ENCODE measurements around the gene RPL18. TPM values are rescaled to one million over a fixed set of nuclear protein-coding genes. Genes with fewer than 3 reads are reported as not detected.

Gene RPL18
- total RNA-seq, 1 experiment from 2014 or later: 1,618 TPM

- TF ChIP-seq CTCF (conservative IDR thresholded peaks at IDR 0.05) (no peak), EZH2 (IDR thresholded peaks at IDR 0.05; ENCODE audit: low read depth) (no peak)
Measured at GRCh38 chr19:48596237-48596636, 22.7 kb downstream of the RPL18 start.

GRCh38 chr19:48595833-48596232 is 23.1 kb downstream of the RPL18 start:
- no peaks in the 10 kb centered on the region for H3K9me2 ChIP-seq (ENCODE audit: insufficient read depth)
- H3K4me1 ChIP-seq (replicated peaks; ENCODE audit: insufficient read depth): no peaks in the 10 kb centered on the region
- no peak overlapping the region for H3K4me3 ChIP-seq
- no peaks in the 10 kb centered on the region for H3K9me3 ChIP-seq (ENCODE audit: insufficient read depth, low read depth)
- H3K4me2 ChIP-seq: no peak overlapping the region
- H2AFZ ChIP-seq: no peak overlapping the region
- peaks cover 5% of the 10 kb centered on the region; the same call in 1 of the 2 replicates for H3F3A ChIP-seq (ENCODE audit: insufficient read depth, low read depth)
- H3K79me2 ChIP-seq (ENCODE audit: low read depth): no peaks in the 10 kb centered on the region
- DNase-seq: no peak
- no TSS peak for BruUV-seq (replicated peaks)
- no peak for TF ChIP-seq EZH2 (IDR thresholded peaks at IDR 0.05; ENCODE audit: low read depth)
- no peak for TF ChIP-seq CTCF (conservative IDR thresholded peaks at IDR 0.05)
- H4K20me1 ChIP-seq (ENCODE audit: insufficient read depth): no peaks in the 10 kb centered on the region
- CTCF ChIA-PET: no interaction called here
- no peaks in the 10 kb centered on the region for H3K36me3 ChIP-seq (ENCODE audit: low read depth)
- POLR2A ChIA-PET (ENCODE audit: unreplicated experiment): no interaction called here
- intact Hi-C loops (cut with micrococcal nuclease; ENCODE audit: unreplicated experiment): no loop called here
- H3K27me3 ChIP-seq (ENCODE audit: insufficient read depth, low read depth): no peaks in the 10 kb centered on the region
- no peak overlapping the region for H3K27ac ChIP-seq

More at GRCh38 chr19:48596237-48596636, 22.7 kb downstream of the RPL18 start:
- CTCF ChIA-PET: no interaction called here
- H3K9me2 ChIP-seq (ENCODE audit: insufficient read depth): no peaks in the 10 kb centered on the region
- POLR2A ChIA-PET (ENCODE audit: unreplicated experiment): no interaction called here
- no peak overlapping the region for H2AFZ ChIP-seq
- no peak for DNase-seq
- no TSS peak for BruUV-seq (replicated peaks)
- no peak overlapping the region for H3K27ac ChIP-seq
- H3K27me3 ChIP-seq (ENCODE audit: insufficient read depth, low read depth): no peaks in the 10 kb centered on the region
- no peaks in the 10 kb centered on the region for H3K36me3 ChIP-seq (ENCODE audit: low read depth)
- intact Hi-C loops (cut with micrococcal nuclease; ENCODE audit: unreplicated experiment): no loop called here
- no peaks in the 10 kb centered on the region for H3K9me3 ChIP-seq (ENCODE audit: insufficient read depth, low read depth)
- H3K4me3 ChIP-seq: no peak overlapping the region
- no peaks in the 10 kb centered on the region for H4K20me1 ChIP-seq (ENCODE audit: insufficient read depth)
- peaks cover 5% of the 10 kb centered on the region; the same call in 1 of the 2 replicates for H3F3A ChIP-seq (ENCODE audit: insufficient read depth, low read depth)
- H3K79me2 ChIP-seq (ENCODE audit: low read depth): no peaks in the 10 kb centered on the region
- no peak overlapping the region for H3K4me2 ChIP-seq
- H3K4me1 ChIP-seq (replicated peaks; ENCODE audit: insufficient read depth): no peaks in the 10 kb centered on the region

- H3K4me3 ChIP-seq: no peak overlapping the region
- DNase-seq: no peak
- no peaks in the 10 kb centered on the region for H3K36me3 ChIP-seq (ENCODE audit: low read depth)
- ChIA-PET CTCF (interaction anchor here (0.6 kb wide), 1 partner anchor 14 kb away, joined by 3 read pairs; no protein-coding TSS in a partner anchor), POLR2A (ENCODE audit: unreplicated experiment) (no interaction called here)
- no peak overlapping the region for H2AFZ ChIP-seq
- no peak overlapping the region for H3K4me2 ChIP-seq
- no peaks in the 10 kb centered on the region for H3K79me2 ChIP-seq (ENCODE audit: low read depth)
- TF ChIP-seq EZH2 (IDR thresholded peaks at IDR 0.05; ENCODE audit: low read depth): no peak
- no peak for TF ChIP-seq CTCF (conservative IDR thresholded peaks at IDR 0.05)
- H3K27me3 ChIP-seq (ENCODE audit: insufficient read depth, low read depth): no peaks in the 10 kb centered on the region
- H3K9me3 ChIP-seq (ENCODE audit: insufficient read depth, low read depth): no peaks in the 10 kb centered on the region
- H3F3A ChIP-seq (ENCODE audit: insufficient read depth, low read depth): peaks cover 5% of the 10 kb centered on the region; the same call in 1 of the 2 replicates
- intact Hi-C loops (cut with micrococcal nuclease; ENCODE audit: unreplicated experiment): no loop called here
- no peaks in the 10 kb centered on the region for H3K9me2 ChIP-seq (ENCODE audit: insufficient read depth)
- no peak overlapping the region for H3K27ac ChIP-seq
- no TSS peak for BruUV-seq (replicated peaks)
- H3K4me1 ChIP-seq (replicated peaks; ENCODE audit: insufficient read depth): no peaks in the 10 kb centered on the region
- no peaks in the 10 kb centered on the region for H4K20me1 ChIP-seq (ENCODE audit: insufficient read depth)
Measured at GRCh38 chr19:48595171-48595570, 23.8 kb downstream of the RPL18 start.

All from PC-9 (cell line).